Kidney epithelial cell (primary cell): ENCODE data around the gene LAMA4. TPM values are rescaled to one million over a fixed set of nuclear protein-coding genes. Genes with fewer than 3 reads are reported as not detected.

Experiments used
- DNase-seq: peaks from one replicate; pipeline ENCODE4 v3.0.0-alpha.2; 2010; ENCODE audit warnings: low read depth
- H3K27me3 ChIP-seq: 2 replicates; pipeline ENCODE4 v1.6.0; 2011; ENCODE audit warnings: low read length; ENCODE audit not compliant: control insufficient read depth, insufficient read depth
- H3K36me3 ChIP-seq: 2 replicates; pipeline ENCODE4 v1.5.1; 2011; ENCODE audit warnings: low read length; ENCODE audit not compliant: control insufficient read depth, insufficient read depth
- H3K4me3 ChIP-seq: 2 replicates; pipeline ENCODE4 v1.5.1; 2011; ENCODE audit warnings: low read depth, mild to moderate bottlenecking, control low read depth, low read length
- total RNA-seq: library from RNA; depleted of rRNA; stranded (reverse); fragments of >200 nt; gene quantifications from 2 replicates; pipeline ENCODE4 v1.2.3, GENCODE V29; 2015
- TF ChIP-seq, protein P1 (sequence below): IDR thresholded peaks from 2 replicates; pipeline ENCODE4 v1.5.1; 2011; ENCODE audit warnings: mild to moderate bottlenecking, moderate library complexity, low read length, control low read depth, inconsistent platforms; ENCODE audit not compliant: insufficient read depth, poor library complexity, severe bottlenecking

The LAMA4 gene
- total RNA-seq, 1 donor from 2014 or later: 5.6 TPM

- Histone ChIP-seq H3K27me3 (no peaks in the 10 kb centered on the region), H3K36me3 (no peaks in the 10 kb centered on the region), H3K4me3 (no peak overlapping the region)
- DNase-seq: no peak
- TF ChIP-seq, protein P1, sequence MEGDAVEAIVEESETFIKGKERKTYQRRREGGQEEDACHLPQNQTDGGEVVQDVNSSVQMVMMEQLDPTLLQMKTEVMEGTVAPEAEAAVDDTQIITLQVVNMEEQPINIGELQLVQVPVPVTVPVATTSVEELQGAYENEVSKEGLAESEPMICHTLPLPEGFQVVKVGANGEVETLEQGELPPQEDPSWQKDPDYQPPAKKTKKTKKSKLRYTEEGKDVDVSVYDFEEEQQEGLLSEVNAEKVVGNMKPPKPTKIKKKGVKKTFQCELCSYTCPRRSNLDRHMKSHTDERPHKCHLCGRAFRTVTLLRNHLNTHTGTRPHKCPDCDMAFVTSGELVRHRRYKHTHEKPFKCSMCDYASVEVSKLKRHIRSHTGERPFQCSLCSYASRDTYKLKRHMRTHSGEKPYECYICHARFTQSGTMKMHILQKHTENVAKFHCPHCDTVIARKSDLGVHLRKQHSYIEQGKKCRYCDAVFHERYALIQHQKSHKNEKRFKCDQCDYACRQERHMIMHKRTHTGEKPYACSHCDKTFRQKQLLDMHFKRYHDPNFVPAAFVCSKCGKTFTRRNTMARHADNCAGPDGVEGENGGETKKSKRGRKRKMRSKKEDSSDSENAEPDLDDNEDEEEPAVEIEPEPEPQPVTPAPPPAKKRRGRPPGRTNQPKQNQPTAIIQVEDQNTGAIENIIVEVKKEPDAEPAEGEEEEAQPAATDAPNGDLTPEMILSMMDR: no peak
Measured at GRCh38 chr6:112096901-112097300, 157.5 kb downstream of the LAMA4 start.

DNA sequence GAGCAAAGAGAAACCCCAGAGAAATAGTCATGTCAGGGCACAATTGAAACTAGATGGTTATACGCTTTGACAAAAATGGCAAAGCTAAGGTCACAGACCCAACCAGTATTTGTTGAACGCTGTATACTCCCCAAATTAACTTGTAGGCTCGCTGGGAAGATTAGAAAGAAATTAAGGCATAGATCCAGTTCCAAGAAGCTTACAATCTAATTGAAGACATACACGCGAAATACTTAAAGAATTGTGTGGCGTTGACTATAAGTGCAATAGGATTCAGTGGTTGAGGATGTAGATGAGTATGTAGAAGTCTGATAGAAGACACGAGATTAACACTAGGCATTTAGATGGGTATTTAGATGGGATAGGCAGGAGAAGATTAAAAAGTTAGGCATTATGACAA lies 166.5 kb downstream of the LAMA4 start:
- Histone ChIP-seq H3K4me3 (peak overlapping the region; percentile 81), H3K36me3 (no peaks in the 10 kb centered on the region), H3K27me3 (no peaks in the 10 kb centered on the region)
- DNase-seq: no peak
- TF ChIP-seq, protein P1: no peak

- Histone ChIP-seq H3K36me3 (no peaks in the 10 kb centered on the region), H3K4me3 (peak within 1 kb of the TSS; percentile 81), H3K27me3 (no peaks in the 10 kb centered on the region)
- peak; percentile 97 for DNase-seq
- TF ChIP-seq, protein P1: no peak
Measured at GRCh38 chr6:112087136-112087911, 167.0 kb downstream of the LAMA4 start, which contains the start of the genes FAM229B and TUBE1. TSS of gene FAM229B (plus strand) at chr6:112087591. CDS start at chr6:112099284, 11,693 bp downstream. TSS of gene TUBE1 (minus strand) at chr6:112087482. CDS start at chr6:112087434, 48 bp downstream.

DNA sequence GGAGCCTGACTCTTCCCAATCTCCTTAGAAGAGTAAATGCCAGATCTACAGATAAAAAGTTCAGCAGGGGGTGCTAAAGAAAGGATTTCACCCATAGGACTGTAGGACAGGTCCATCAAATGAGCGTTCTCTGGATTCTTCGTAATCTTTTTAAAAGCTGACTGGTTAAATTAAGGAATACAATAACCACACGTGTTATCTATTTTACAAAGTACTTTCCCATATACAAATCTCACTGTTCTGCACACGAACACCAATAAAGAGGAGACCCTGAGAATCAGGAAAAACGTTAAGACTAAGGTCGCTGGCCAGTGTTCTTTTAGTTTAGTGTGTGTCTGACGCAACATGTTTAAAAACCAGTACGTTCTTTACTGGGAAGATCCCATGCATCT lies 167.6 kb downstream of the LAMA4 start:
- no peaks in the 10 kb centered on the region for H3K36me3 ChIP-seq
- no peaks in the 10 kb centered on the region for H3K27me3 ChIP-seq
- DNase-seq: peak; percentile 25
- TF ChIP-seq, protein P1: peak; percentile 25
- H3K4me3 ChIP-seq: peak overlapping the region; percentile 81

GRCh38 chr6:112085286-112086065 lies 168.9 kb downstream of the LAMA4 start:
- Histone ChIP-seq H3K4me3 (no peak overlapping the region), H3K36me3 (no peaks in the 10 kb centered on the region), H3K27me3 (no peaks in the 10 kb centered on the region)
- no peak for DNase-seq
- TF ChIP-seq, protein P1: no peak
